GM10847 (cell line): ENCODE measurements around the gene FDXR.

Source experiments
- POLR2A ChIP-seq: IDR thresholded peaks from 2 replicates; pipeline ENCODE4 v1.6.1; 2011; ENCODE audit not compliant: insufficient read length; ENCODE audit errors: extremely low read depth

Gene FDXR

GRCh38 chr17:74864866-74865395 is 7.9 kb downstream of the FDXR start:
- no peak for TF ChIP-seq POLR2A

- no peak for TF ChIP-seq POLR2A
Measured at GRCh38 chr17:74864297-74864865, 8.4 kb downstream of the FDXR start.

- no peak for TF ChIP-seq POLR2A
Measured at GRCh38 chr17:74863420-74864296, 9.1 kb downstream of the FDXR start.

GRCh38 chr17:74862919-74863318 is 9.9 kb downstream of the FDXR start:
- no peak for TF ChIP-seq POLR2A

GRCh38 chr17:74862108-74862901 is 10.5 kb downstream of the FDXR start:
- TF ChIP-seq POLR2A, result no peak

GRCh38 chr17:74861662-74862107 is 11.1 kb downstream of the FDXR start:
- TF ChIP-seq POLR2A, result no peak

- no peak for TF ChIP-seq POLR2A
Measured at GRCh38 chr17:74860872-74861661, 11.7 kb downstream of the FDXR start.

GRCh38 chr17:74860229-74860871 is 12.4 kb downstream of the FDXR start:
- no peak for TF ChIP-seq POLR2A

GRCh38 chr17:74859459-74860228 is 13.2 kb downstream of the FDXR start, which contains the start of gene GRIN2C:
Gene GRIN2C (minus strand): TSS chr17:74859885. CDS start chr17:74855092, 4,793 bp downstream.
- TF ChIP-seq POLR2A, result no peak

- TF ChIP-seq POLR2A, result no peak
Measured at GRCh38 chr17:74858672-74859458, 13.9 kb downstream of the FDXR start.

- no peak for TF ChIP-seq POLR2A
Measured at GRCh38 chr17:74857191-74857590, 15.6 kb downstream of the FDXR start.

- TF ChIP-seq POLR2A, result no peak
Measured at GRCh38 chr17:74856112-74856511, 16.7 kb downstream of the FDXR start.

GRCh38 chr17:74855323-74855722 is 17.5 kb downstream of the FDXR start:
- no peak for TF ChIP-seq POLR2A
